GM18526 (cell line): ENCODE results near the gene NEK5.

ENCODE experiments used
- POLR2A ChIP-seq: IDR thresholded peaks from 3 replicates; pipeline ENCODE4 v1.6.1; 2011; ENCODE audit not compliant: insufficient read length; ENCODE audit errors: extremely low read depth

The NEK5 gene, protein sequence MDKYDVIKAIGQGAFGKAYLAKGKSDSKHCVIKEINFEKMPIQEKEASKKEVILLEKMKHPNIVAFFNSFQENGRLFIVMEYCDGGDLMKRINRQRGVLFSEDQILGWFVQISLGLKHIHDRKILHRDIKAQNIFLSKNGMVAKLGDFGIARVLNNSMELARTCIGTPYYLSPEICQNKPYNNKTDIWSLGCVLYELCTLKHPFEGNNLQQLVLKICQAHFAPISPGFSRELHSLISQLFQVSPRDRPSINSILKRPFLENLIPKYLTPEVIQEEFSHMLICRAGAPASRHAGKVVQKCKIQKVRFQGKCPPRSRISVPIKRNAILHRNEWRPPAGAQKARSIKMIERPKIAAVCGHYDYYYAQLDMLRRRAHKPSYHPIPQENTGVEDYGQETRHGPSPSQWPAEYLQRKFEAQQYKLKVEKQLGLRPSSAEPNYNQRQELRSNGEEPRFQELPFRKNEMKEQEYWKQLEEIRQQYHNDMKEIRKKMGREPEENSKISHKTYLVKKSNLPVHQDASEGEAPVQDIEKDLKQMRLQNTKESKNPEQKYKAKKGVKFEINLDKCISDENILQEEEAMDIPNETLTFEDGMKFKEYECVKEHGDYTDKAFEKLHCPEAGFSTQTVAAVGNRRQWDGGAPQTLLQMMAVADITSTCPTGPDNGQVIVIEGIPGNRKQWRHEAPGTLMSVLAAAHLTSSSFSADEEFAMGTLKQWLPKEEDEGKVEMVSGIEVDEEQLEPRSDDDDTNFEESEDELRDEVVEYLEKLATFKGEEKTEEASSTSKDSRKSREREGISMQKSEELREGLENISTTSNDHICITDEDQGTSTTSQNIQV

GRCh38 chr13:52128714-52129700 lies at the start of gene NEK5:
Gene NEK5 (minus strand): TSS chr13:52129073. CDS start chr13:52127482, 1,591 bp downstream.
- no peak for TF ChIP-seq POLR2A

DNA sequence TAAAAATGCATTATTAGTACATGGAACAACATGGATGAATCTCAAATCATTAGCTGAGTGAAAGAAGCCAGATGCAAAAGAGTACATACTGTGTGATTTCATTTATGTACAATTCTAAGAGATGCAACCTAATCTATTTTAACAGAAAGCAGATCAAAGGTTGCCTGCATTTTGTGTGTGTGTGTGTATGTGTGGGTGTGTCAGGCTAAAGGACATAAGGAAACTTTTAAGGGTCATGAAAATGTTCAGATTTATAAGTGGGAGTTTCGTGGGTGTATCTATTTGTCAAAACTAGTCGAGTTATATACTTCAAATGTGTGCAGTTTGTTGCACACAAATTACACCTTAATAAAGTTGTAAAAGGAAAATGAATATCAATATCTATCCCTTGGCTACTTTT lies 48.4 kb upstream of the NEK5 start:
- no peak for TF ChIP-seq POLR2A

DNA sequence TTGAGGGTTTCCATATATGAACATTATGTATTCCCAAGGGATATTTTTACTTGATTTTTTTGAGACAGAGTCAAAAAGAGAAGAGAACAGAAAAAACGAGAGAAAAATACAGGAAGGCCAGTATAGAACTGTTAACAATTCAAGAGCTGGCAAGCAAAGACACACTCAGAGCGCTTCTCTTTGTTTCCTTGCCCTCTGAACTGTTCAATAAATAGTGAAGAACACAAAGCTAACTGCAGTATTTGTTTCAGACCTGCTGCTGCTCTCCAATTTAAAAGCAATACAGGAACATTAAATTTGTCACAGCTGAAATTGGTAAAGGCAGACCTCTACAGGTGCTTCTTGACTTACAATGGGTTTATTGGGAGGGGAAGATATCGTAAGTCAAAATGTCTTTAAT lies 44.5 kb upstream of the NEK5 start:
- no peak for TF ChIP-seq POLR2A

- no peak for TF ChIP-seq POLR2A
Observed at GRCh38 chr13:52169839-52170238, 41.0 kb upstream of the NEK5 start.

DNA sequence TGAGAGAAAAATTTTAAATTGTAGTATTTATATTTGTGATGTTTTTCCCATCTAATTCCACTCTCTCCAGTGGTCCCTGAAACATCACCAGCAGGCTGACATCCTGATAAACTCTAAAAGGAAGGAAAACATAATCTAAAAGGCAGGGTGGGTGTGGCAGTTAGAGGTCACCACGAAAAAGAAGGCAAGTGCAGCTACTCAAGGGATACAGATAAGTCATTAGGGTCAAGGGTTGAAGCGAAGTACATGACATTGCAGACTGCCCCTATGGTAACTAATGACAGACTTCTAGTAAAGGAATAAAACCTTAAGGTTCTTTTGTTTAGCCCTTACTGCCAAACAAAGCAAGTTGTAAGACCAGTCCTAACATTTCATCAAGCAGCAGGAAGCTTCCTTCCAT lies 36.5 kb upstream of the NEK5 start:
- no peak for TF ChIP-seq POLR2A

- no peak for TF ChIP-seq POLR2A
Observed at GRCh38 chr13:52164989-52165388, 36.1 kb upstream of the NEK5 start.

DNA sequence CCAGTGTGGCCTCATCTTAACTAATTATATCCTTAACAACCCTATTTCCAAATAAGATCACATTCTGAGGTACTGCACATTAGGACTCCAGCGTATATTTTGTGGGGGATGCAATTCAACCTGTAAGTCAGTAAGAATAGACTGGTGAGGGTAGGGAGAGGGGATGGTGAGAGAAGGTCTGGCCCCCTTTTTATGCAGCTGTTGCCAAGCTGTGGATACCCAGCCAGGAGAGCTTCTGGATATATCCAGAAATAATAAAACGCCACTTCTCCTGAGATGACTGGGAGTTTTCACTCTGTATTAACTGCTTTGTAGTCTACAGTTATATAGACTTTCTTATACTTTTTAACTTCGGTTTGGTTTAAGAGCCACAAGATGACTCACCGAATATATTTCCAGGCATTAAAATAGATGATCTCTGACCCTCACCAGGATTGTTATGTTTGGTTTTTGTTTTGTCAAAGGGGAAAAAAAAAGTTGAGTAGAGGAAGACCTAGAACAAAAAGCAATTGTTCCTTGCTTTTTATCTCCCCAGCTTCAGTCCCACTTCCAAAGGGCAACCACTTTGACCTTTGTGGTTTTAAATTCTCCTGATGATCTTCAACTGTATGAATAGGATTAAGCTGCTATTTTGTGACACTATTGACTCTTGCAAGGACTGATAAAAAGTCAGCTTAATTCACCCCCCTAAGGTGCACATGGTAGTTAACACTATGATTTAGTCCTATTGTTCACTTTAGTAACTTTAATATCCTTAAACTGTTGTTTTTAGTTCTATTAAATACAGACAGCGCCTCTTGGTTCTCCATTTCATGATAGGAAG lies 33.6 kb upstream of the NEK5 start:
- TF ChIP-seq POLR2A = no peak

- no peak for TF ChIP-seq POLR2A
Observed at GRCh38 chr13:52161181-52161646, 32.3 kb upstream of the NEK5 start.

- no peak for TF ChIP-seq POLR2A
Observed at GRCh38 chr13:52160506-52160905, 31.6 kb upstream of the NEK5 start.

DNA sequence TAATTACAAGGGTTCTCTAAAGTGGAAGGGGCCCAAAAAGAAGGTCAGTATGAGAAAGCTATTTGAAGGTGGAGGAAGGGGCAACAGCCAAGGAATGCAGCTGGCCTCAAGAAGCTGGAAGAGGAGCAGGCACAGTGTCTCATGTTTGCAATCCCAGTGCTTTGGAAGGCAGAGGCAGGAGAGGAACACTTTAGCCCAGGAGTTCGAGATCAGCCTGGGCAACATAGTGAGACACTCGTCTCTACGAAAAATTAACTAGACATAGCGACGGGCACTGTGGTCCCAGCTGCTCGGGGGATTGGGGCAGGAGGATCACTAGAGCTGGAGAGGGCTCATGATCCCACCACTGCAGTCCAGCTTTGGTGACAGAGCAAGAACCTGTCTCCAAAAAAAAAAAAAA lies 31.2 kb upstream of the NEK5 start:
- TF ChIP-seq POLR2A = no peak

- no peak for TF ChIP-seq POLR2A
Observed at GRCh38 chr13:52159159-52159982, 30.5 kb upstream of the NEK5 start, which contains the start of gene NEK3. Gene NEK3 (minus strand): TSS chr13:52159597. CDS start chr13:52156191, 3,406 bp downstream.

- TF ChIP-seq POLR2A = no peak
Observed at GRCh38 chr13:52158629-52159158, 29.8 kb upstream of the NEK5 start.

DNA sequence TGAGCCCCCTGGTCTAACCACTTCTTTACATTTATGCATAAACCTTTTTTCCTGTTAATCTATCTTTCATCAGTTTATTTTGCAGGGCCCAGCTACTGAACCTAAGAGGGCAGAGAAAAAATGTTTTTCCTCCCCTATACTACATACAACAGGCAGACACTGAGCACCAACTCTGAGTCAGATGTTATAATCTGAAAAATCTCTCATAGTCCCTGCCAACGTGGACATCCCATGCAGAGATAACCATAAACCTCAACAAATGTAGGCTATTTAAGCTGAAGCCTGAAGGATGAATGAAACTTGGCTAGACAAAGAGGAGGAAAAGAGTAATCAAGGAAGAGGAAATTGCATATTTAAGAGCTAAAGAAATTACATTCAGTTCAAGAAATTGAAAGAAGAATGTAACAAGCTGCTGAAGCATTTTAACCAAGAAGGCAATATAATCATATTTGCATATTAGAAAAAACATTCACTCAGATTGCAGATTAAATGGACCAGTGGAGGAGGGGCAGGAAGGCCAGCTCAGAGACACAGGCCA lies 27.9 kb upstream of the NEK5 start:
- no peak for TF ChIP-seq POLR2A

DNA sequence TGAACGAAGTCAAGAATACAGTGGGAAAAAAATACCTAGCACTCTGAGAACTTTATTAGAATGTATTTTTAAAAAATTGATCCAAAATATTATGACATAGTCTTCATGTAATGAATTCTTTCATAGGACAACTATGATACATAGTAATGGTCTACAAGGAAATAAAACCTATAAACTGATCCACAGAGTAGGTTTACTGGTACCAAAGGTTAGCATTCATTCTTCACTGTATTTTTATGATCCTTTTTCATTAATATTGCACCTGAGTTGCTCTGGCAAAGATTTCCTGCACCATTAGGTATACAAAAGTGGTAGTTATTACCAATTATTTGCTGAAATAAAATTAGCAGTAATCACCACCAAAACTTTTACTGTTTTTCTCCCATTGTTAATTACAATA lies 26.3 kb upstream of the NEK5 start:
- no peak for TF ChIP-seq POLR2A
